GM21423 (cell line): ENCODE data around the gene LAG3.

ENCODE experiments used
- ATAC-seq: cut with Tn5 transposase; IDR thresholded peaks from one replicate; pipeline ENCODE4 v1.9.1; 2021; ENCODE audit warnings: mild to moderate bottlenecking, moderate library complexity; ENCODE audit not compliant: unreplicated experiment

The LAG3 gene

GRCh38 chr12:6821591-6822425 lies 49.5 kb downstream of the LAG3 start, which contains the start of gene GPR162:
GPR162 (plus strand) TSS chr12:6821821; CDS start chr12:6823899, 2,078 bp downstream.
- no peak for ATAC-seq

GRCh38 chr12:6822426-6823135 lies 50.3 kb downstream of the LAG3 start:
- ATAC-seq = no peak

DNA sequence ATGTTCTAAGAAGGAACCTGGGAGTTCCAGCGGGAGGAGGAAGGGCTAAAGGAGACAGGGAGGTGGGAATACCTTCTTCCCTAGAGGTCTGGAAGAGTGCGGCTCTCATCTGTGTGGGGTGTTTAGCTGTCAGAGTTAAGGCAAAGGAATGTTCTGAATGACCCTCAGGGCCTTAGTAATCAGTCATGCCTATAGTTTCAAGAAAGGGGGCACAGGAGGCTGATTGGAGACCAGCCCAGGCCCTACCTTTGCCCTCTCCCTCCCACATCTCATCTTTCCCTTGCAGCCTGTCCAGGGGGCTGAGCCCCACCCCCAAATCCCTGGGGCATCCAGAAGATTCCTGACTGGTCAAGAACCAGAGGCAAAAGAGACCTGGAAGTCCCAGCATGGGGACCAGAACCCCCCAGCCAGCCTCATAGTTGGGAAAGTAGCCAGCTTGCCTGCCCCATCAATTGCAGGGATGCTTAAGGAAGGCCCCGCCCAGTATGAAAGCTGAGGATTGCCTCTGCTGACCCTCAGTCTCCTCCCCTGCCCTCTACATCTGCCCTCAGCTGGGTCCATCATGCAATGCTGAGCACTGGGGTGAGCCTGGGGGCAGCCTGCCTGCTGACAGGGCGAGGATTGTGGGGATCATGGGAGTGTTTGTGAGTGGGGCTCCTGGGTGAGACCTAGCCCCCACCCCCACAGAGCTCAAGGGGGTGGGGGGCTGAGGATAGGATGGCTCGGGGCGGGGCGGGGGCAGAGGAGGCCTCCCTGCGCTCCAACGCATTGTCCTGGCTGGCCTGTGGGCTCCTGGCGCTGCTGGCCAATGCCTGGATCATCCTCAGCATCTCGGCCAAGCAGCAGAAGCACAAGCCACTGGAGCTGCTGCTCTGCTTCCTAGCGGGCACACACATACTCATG lies 51.1 kb downstream of the LAG3 start:
- no peak for ATAC-seq

DNA sequence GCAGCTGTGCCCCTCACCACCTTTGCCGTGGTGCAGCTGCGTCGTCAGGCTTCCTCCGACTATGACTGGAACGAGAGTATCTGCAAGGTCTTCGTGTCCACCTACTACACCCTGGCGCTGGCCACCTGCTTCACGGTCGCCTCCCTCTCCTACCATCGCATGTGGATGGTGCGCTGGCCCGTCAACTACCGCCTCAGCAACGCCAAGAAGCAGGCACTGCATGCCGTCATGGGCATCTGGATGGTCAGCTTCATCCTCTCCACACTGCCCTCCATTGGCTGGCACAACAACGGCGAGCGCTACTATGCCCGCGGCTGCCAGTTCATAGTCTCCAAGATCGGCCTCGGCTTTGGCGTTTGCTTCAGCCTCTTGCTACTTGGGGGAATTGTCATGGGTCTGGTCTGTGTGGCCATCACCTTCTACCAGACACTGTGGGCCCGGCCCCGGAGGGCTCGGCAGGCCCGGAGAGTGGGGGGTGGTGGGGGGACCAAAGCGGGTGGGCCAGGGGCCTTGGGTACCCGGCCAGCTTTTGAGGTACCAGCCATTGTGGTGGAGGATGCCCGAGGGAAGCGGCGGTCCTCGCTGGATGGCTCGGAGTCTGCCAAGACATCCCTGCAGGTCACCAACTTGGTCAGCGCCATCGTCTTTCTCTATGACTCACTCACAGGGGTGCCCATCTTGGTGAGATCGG lies 51.9 kb downstream of the LAG3 start:
- no peak for ATAC-seq

DNA sequence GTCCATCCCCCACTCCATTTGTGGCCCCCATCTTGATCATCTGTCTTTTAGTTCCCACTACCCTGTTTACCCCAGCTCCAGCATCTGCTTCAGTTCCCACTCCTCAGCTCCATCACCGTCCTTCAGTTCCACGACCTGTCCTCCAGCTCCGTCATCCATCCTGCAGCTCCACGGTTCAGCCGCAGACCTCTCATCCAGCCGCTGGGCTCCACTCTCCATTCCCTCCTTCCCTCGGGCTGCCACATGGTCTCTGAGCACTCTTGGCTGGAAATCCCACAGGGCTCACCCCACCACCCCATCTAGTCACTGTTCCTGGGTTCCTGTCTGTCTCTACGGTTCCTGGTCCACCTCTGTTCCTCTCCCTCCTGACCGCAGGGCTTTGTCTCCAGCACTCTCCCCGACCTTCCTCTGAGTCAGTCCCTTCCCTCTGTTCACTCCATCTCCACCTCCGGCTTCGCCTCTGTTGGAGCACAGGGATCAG lies 52.6 kb downstream of the LAG3 start:
- no peak for ATAC-seq

DNA sequence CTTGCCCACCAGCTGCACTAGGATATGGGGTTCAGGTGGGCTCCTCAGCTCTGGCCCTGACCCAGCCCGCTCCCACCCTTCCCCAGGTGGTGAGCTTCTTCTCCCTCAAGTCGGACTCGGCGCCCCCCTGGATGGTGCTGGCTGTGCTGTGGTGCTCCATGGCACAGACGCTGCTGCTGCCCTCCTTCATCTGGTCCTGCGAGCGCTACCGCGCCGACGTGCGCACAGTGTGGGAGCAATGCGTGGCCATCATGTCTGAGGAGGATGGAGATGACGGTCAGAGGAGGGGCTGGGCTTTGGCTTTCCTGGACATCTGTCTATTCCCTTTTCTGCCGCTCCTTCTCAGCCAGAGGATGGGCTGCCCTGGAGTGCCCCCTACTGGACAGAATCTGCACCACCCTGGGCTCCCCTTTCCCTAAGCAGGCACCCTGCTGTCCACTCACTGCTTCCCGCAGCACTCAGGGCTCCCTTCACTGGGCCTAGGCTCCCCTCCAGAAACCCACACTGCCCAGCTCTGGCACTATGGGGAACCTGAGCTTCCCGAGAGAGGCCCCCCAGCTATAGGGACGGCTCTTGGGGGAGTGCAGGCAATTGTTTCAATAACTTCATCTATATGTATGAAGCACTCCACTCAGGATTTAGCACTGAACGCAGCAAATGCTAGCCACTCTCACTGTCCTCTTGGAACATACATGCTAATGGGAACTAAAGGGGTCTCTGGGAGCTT lies 53.2 kb downstream of the LAG3 start:
- no peak for ATAC-seq

GRCh38 chr12:6826125-6826733 lies 53.9 kb downstream of the LAG3 start:
- no peak for ATAC-seq

- ATAC-seq = no peak
Measured at GRCh38 chr12:6826734-6827436, 54.6 kb downstream of the LAG3 start.

GRCh38 chr12:6827437-6827911 lies 55.2 kb downstream of the LAG3 start:
- ATAC-seq = no peak
